Measurements from ENCODE around the gene MPZL1. TPM values are rescaled to one million over a fixed set of nuclear protein-coding genes. Genes with fewer than 3 reads are reported as not detected.
A peak's percentile ranks its signal among the peaks of the same experiment; 100 is the strongest.

The MPZL1 gene
- total and polyA plus RNA-seq, 2 of the 13 experiments (the other 11 are each of a cell fraction or from before 2014, with no cell fraction given), result 38.0 to 68.7 TPM

DNA sequence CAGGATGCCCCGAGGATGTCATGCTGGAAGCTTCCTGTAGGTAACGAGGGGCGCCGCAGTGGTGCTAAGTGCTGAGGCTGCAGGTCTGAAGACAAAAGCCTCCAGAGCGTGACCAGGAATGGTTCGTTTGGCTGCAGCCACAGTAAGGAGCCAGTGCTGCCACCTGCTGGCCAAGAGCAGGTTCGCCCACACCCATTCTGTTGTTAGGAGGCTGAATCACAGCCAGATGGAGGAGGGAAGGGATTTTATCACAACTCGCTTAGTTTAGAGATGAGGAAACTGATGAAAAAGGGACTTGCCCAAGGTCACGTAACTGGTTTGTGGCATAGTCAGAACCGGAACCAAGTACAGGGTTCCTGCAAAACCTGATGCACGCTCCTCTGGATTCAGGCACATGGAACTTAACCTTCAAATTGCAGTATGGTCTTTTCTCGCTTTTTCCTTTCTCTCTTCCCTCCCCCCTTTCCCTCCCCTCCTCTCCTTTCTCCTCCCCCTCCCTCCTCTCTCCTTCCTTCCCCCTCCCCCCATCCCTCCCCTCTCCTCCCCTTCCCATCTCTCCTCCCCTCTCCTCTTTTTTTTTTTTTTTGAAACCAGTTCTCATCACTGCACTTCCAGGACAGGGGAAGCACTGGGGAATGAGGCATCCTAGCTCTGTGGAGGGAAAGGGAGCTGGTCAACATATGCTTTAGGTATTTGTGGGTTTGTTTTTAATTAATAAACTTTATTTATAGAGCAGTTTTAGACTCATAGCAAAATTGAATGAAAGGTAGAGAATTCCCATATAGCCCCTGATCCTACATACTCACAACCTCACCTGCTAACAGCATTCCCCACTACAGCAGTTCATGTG lies 81.8 kb downstream of the MPZL1 start (continued):
- no peak for TF ChIP-seq ZEB1 (IDR thresholded peaks at IDR 0.05; ENCODE audit: insufficient replicate concordance, low read depth)
- TF ChIP-seq ZNF3 (CRISPR knock-in tag; IDR thresholded peaks at IDR 0.05), result no peak
- peak; percentile 56; the same call in 1 of the 2 replicates for TF ChIP-seq HOXA3 (CRISPR knock-in tag; IDR thresholded peaks at IDR 0.05)
- peak; percentile 69; the same call in 1 of the 2 replicates for TF ChIP-seq IRF2 (CRISPR knock-in tag; IDR thresholded peaks at IDR 0.05)
- no peak for TF ChIP-seq SOX6 (IDR thresholded peaks at IDR 0.05)
- peak; percentile 77 for TF ChIP-seq SOX6 (CRISPR knock-in tag; IDR thresholded peaks at IDR 0.05)
- TF ChIP-seq ZNF674 (CRISPR knock-in tag; IDR thresholded peaks at IDR 0.05; ENCODE audit: low read depth), result no peak
- TF ChIP-seq, protein P1, sequence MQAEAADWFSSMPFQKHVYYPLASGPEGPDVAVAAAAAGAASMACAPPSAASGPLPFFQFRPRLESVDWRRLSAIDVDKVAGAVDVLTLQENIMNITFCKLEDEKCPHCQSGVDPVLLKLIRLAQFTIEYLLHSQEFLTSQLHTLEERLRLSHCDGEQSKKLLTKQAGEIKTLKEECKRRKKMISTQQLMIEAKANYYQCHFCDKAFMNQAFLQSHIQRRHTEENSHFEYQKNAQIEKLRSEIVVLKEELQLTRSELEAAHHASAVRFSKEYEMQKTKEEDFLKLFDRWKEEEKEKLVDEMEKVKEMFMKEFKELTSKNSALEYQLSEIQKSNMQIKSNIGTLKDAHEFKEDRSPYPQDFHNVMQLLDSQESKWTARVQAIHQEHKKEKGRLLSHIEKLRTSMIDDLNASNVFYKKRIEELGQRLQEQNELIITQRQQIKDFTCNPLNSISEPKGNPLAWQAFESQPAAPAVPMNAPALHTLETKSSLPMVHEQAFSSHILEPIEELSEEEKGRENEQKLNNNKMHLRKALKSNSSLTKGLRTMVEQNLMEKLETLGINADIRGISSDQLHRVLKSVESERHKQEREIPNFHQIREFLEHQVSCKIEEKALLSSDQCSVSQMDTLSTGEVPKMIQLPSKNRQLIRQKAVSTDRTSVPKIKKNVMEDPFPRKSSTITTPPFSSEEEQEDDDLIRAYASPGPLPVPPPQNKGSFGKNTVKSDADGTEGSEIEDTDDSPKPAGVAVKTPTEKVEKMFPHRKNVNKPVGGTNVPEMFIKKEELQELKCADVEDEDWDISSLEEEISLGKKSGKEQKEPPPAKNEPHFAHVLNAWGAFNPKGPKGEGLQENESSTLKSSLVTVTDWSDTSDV (CRISPR knock-in tag; IDR thresholded peaks at IDR 0.05), result no peak
- TF ChIP-seq, protein P2, sequence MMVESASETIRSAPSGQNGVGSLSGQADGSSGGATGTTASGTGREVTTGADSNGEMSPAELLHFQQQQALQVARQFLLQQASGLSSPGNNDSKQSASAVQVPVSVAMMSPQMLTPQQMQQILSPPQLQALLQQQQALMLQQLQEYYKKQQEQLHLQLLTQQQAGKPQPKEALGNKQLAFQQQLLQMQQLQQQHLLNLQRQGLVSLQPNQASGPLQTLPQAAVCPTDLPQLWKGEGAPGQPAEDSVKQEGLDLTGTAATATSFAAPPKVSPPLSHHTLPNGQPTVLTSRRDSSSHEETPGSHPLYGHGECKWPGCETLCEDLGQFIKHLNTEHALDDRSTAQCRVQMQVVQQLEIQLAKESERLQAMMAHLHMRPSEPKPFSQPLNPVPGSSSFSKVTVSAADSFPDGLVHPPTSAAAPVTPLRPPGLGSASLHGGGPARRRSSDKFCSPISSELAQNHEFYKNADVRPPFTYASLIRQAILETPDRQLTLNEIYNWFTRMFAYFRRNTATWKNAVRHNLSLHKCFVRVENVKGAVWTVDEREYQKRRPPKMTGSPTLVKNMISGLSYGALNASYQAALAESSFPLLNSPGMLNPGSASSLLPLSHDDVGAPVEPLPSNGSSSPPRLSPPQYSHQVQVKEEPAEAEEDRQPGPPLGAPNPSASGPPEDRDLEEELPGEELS (CRISPR knock-in tag; IDR thresholded peaks at IDR 0.05), result peak; percentile 59; the same call in 1 of the 2 replicates
- TF ChIP-seq NKX3-1 (CRISPR knock-in tag; IDR thresholded peaks at IDR 0.05), result no peak
- TF ChIP-seq FOXA3 (CRISPR knock-in tag; IDR thresholded peaks at IDR 0.05), result peak; percentile 29; the same call in 1 of the 2 replicates
- 0 out of 2 replicates have a peak, but pooled peaks have one; percentile 46 for TF ChIP-seq RFXAP (CRISPR knock-in tag; IDR thresholded peaks at IDR 0.05; ENCODE audit: borderline replicate concordance)
- TF ChIP-seq, protein P3, sequence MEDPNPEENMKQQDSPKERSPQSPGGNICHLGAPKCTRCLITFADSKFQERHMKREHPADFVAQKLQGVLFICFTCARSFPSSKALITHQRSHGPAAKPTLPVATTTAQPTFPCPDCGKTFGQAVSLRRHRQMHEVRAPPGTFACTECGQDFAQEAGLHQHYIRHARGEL (CRISPR knock-in tag; IDR thresholded peaks at IDR 0.05), result no peak
- TF ChIP-seq SMAD3 (CRISPR knock-in tag; IDR thresholded peaks at IDR 0.05), result 0 out of 2 replicates have a peak, but pooled peaks have one; percentile 47
- TF ChIP-seq MAFF (IDR thresholded peaks at IDR 0.05; ENCODE audit: low read depth, low read length), result peak; percentile 92
- no peak for TF ChIP-seq CC2D1A (CRISPR knock-in tag; IDR thresholded peaks at IDR 0.05)
- TF ChIP-seq ZFP37 (CRISPR knock-in tag; IDR thresholded peaks at IDR 0.05; ENCODE audit: borderline replicate concordance), result 0 out of 2 replicates have a peak, but pooled peaks have one; percentile 39
- TF ChIP-seq KMT2B (CRISPR knock-in tag; IDR thresholded peaks at IDR 0.05), result no peak
- TF ChIP-seq, protein P4, sequence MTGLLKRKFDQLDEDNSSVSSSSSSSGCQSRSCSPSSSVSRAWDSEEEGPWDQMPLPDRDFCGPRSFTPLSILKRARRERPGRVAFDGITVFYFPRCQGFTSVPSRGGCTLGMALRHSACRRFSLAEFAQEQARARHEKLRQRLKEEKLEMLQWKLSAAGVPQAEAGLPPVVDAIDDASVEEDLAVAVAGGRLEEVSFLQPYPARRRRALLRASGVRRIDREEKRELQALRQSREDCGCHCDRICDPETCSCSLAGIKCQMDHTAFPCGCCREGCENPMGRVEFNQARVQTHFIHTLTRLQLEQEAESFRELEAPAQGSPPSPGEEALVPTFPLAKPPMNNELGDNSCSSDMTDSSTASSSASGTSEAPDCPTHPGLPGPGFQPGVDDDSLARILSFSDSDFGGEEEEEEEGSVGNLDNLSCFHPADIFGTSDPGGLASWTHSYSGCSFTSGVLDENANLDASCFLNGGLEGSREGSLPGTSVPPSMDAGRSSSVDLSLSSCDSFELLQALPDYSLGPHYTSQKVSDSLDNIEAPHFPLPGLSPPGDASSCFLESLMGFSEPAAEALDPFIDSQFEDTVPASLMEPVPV (CRISPR knock-in tag; IDR thresholded peaks at IDR 0.05), result 0 out of 2 replicates have a peak, but pooled peaks have one; percentile 42
- no peak for TF ChIP-seq CEBPB (IDR thresholded peaks at IDR 0.05; ENCODE audit: borderline replicate concordance, low read depth, low read length)
- peak; percentile 32; the same call in 1 of the 2 replicates for TF ChIP-seq RXRA (CRISPR knock-in tag; IDR thresholded peaks at IDR 0.05)
- no peak for TF ChIP-seq MEIS2 (CRISPR knock-in tag; IDR thresholded peaks at IDR 0.05)
